CD14-positive monocyte (primary cell): ENCODE results near the gene TEKTIP1. TPM values are rescaled to one million over a fixed set of nuclear protein-coding genes. Genes with fewer than 3 reads are reported as not detected.
"Not testable (repeated sequence)": the region's sequence is repeated elsewhere in the genome, so short reads cannot be mapped to it uniquely, and the experiment has no call there.

Source experiments
- DNase-seq, 3 donors: peaks; one replicate each; pipeline ENCODE4 v3.0.0-alpha.2; 2011 to 2022
- H2AFZ ChIP-seq: 2 replicates; pipeline ENCODE4 v1.6.0; 2012; ENCODE audit warnings: mild to moderate bottlenecking, low read depth, low read length, inconsistent platforms; ENCODE audit not compliant: insufficient read depth, poor library complexity, severe bottlenecking
- H3K27ac ChIP-seq, 2 donors: 1 replicate in 1 of 2; 2 replicates in 1 of 2; pipeline ENCODE4 v1.5.1; 2012 to 2013; ENCODE audit warnings: low read length in 2 of 2, control low read depth in 1 of 2, inconsistent platforms in 1 of 2, low read depth in 1 of 2, mild to moderate bottlenecking in 1 of 2
- H3K27me3 ChIP-seq, 2 donors: one replicate each; pipeline versions ENCODE4 v1.6.0 to v1.6.1; 2011 to 2013; ENCODE audit warnings: low read length in 2 of 2; ENCODE audit not compliant: control insufficient read depth in 2 of 2, insufficient read depth in 2 of 2
- H3K36me3 ChIP-seq, 2 donors: replicated peaks in 1 of 2; 1 replicate in 1 of 2; 2 replicates in 1 of 2; pipeline versions ENCODE4 v1.5.1 to v1.6.1; 2012 to 2013; ENCODE audit warnings: low read length in 2 of 2, control low read depth in 1 of 2, inconsistent platforms in 1 of 2, mild to moderate bottlenecking in 1 of 2; ENCODE audit not compliant: insufficient read depth in 2 of 2, control insufficient read depth in 1 of 2
- H3K4me1 ChIP-seq, 2 donors: 1 replicate in 1 of 2; 2 replicates in 1 of 2; pipeline versions ENCODE4 v1.5.1 to v1.6.1; 2012 to 2013; ENCODE audit warnings: low read length in 2 of 2, control low read depth in 1 of 2, inconsistent platforms in 1 of 2, mild to moderate bottlenecking in 1 of 2, moderate library complexity in 1 of 2; ENCODE audit not compliant: insufficient read depth in 2 of 2, control insufficient read depth in 1 of 2
- H3K4me2 ChIP-seq: replicated peaks from 2 replicates; pipeline ENCODE3; 2012; ENCODE audit warnings: low read length, moderate library complexity, mild to moderate bottlenecking; ENCODE audit not compliant: poor library complexity, severe bottlenecking; ENCODE audit errors: extremely low read depth
- H3K4me3 ChIP-seq, 3 experiments: fragments of 200-600 bp in 1 of 3; sonication (generic) in 1 of 3; replicated peaks in 1 of 3; 1 replicate in 2 of 3; 2 replicates in 1 of 3; pipeline ENCODE4 v1.5.1; 2011 to 2013; ENCODE audit warnings: low read length in 3 of 3, mild to moderate bottlenecking in 3 of 3, control low read depth in 2 of 3, low read depth in 2 of 3, inconsistent platforms in 1 of 3, moderate library complexity in 1 of 3
- H3K79me2 ChIP-seq: 2 replicates; pipeline ENCODE4 v1.6.0; 2012; ENCODE audit warnings: mild to moderate bottlenecking, control low read depth, inconsistent platforms, low read length, moderate library complexity; ENCODE audit not compliant: insufficient read depth
- H3K9ac ChIP-seq: 2 replicates; pipeline ENCODE4 v1.6.0; 2017; ENCODE audit warnings: low read length, mild to moderate bottlenecking; ENCODE audit not compliant: insufficient read depth, poor library complexity, severe bottlenecking
- H3K9me3 ChIP-seq, 2 donors: replicated peaks in 1 of 2; 1 replicate in 1 of 2; 2 replicates in 1 of 2; pipeline versions ENCODE4 v1.5.1 to v1.6.1; 2012 to 2013; ENCODE audit warnings: low read length in 2 of 2, control low read depth in 1 of 2; ENCODE audit not compliant: control insufficient read depth in 1 of 2, insufficient read depth in 1 of 2
- H4K20me1 ChIP-seq: 2 replicates; pipeline ENCODE4 v1.6.0; 2012; ENCODE audit warnings: mild to moderate bottlenecking, low read length, control low read depth, moderate library complexity; ENCODE audit not compliant: insufficient read depth
- H3K27ac Mint-ChIP-seq, 7 donors: one replicate each; pipeline ENCODE4 v1.8.0; 2020; ENCODE audit warnings: mild to moderate bottlenecking in 7 of 7, mixed read lengths in 7 of 7, moderate library complexity in 6 of 7, inconsistent platforms in 2 of 7
- H3K27me3 Mint-ChIP-seq, 3 donors: one replicate each; pipeline ENCODE4 v1.8.0; 2021 to 2022; ENCODE audit warnings: low read depth in 3 of 3, mild to moderate bottlenecking in 3 of 3, mixed read lengths in 3 of 3, moderate library complexity in 3 of 3, inconsistent platforms in 1 of 3
- H3K36me3 Mint-ChIP-seq, 2 donors: one replicate each; pipeline ENCODE4 v1.8.0; 2020; ENCODE audit warnings: mixed read lengths in 2 of 2, inconsistent platforms in 1 of 2, mild to moderate bottlenecking in 1 of 2
- H3K4me1 Mint-ChIP-seq: one replicate; pipeline ENCODE4 v1.8.0; 2020; ENCODE audit warnings: mild to moderate bottlenecking, mixed read lengths
- H3K4me3 Mint-ChIP-seq, 2 donors: one replicate each; pipeline ENCODE4 v1.8.0; 2020; ENCODE audit warnings: mild to moderate bottlenecking in 2 of 2, mixed read lengths in 2 of 2, moderate library complexity in 1 of 2
- H3K9me3 Mint-ChIP-seq, 7 donors: one replicate each; pipeline ENCODE4 v1.8.0; 2020 to 2022; ENCODE audit warnings: mixed read lengths in 7 of 7, mild to moderate bottlenecking in 6 of 7, moderate library complexity in 6 of 7, inconsistent platforms in 2 of 7
- WGBS: methylation state at CpG from one replicate; pipeline ENCODE4 v1.1.5; 2013; ENCODE audit warnings: missing lambda C conversion rate; ENCODE audit not compliant: insufficient coverage; 5-methylcytosine and 5-hydroxymethylcytosine counted together
- intact Hi-C, 2 donors: fragments of 100-400 bp; cut with micrococcal nuclease; formaldehyde crosslinking; loops; one replicate each; pipeline versions ENCODE4 v1.15.0 to v1.15.1; 2023
- polyA plus RNA-seq, 3 donors: library from polyadenylated mRNA; depleted of rRNA in 1 of 3; unstranded in 2 of 3; stranded (reverse) in 1 of 3; fragments of 300-500 nt in 2 of 3; fragments of >200 nt in 1 of 3; fragmentation: Illumina TruSeq in 2 of 3; gene quantifications; 1 replicate in 2 of 3; 2 replicates in 1 of 3; pipeline ENCODE4 v1.2.3, GENCODE V29; 2012 to 2021
- TF ChIP-seq, protein P1 (sequence below): fragments of 200-600 bp; IDR thresholded peaks from one replicate; pipeline ENCODE4 v1.8.0; 2022; ENCODE audit warnings: antibody characterized with exemption, mild to moderate bottlenecking

TEKTIP1 gene
- polyA plus RNA-seq, 3 donors: 1.8 TPM; not detected in 2

DNA sequence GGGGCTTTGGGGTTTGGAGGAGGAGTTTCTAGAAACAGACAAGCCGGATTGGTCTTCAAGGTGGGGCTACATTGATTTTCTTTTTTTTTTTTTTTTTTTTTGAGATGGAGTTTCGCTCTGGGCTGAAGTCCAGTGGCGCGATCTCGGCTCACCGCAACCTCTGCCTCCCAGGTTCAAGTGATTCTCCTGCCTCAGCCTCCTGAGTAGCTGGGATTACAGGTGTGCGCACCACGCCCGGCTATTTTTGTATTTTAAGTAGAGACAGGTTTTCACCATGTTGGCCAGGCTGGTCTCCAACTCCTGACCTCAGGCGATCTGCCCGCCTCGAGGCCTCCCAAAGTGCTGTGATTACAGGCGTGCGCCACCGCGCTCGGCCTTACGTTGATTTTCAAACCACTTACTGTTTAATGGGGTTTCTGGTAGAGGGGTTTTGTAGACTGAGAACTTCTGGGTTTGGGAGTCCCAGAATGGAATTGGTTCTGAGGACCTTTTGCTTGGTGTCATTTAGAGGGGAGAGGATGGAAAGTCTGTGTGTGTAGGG lies 30.8 kb upstream of the TEKTIP1 start:
- not testable (repeated sequence) for H3K27me3 ChIP-seq, H3K9me3 ChIP-seq, H3K4me2 ChIP-seq, H2AFZ ChIP-seq, DNase-seq, H3K9ac ChIP-seq, H3K27me3 Mint-ChIP-seq, H3K9me3 Mint-ChIP-seq, H3K4me3 ChIP-seq, H3K4me3 Mint-ChIP-seq
- intact Hi-C loops: loop anchor here (5.0 to 10.0 kb wide), 4 partner anchors 44 to 73 kb away; partner anchors contain the start of genes HMG20B (in 1 of the 2) and MFSD12 (in 1 of the 2)
- Histone ChIP-seq H3K36me3 (peaks cover 30 to 32% of the 10 kb centered on the region in 2 donors), H3K4me1 (peaks cover 19 to 23% of the 10 kb centered on the region in 2 donors), H3K27ac (peak overlapping the region in 1 of 2 donors; percentile 26), H4K20me1 (peaks cover 49% of the 10 kb centered on the region), H3K79me2 (peaks cover 70% of the 10 kb centered on the region)
- peaks cover 42% of the 10 kb centered on the region for H3K4me1 Mint-ChIP-seq
- H3K36me3 Mint-ChIP-seq: peaks cover 22 to 36% of the 10 kb centered on the region in 2 donors
- 97% methylated on average over 8 of the region's 18 CpGs for WGBS
- H3K27ac Mint-ChIP-seq: peak overlapping the region in 4 of 7 donors; percentile 19 to 60 (median 48)

DNA sequence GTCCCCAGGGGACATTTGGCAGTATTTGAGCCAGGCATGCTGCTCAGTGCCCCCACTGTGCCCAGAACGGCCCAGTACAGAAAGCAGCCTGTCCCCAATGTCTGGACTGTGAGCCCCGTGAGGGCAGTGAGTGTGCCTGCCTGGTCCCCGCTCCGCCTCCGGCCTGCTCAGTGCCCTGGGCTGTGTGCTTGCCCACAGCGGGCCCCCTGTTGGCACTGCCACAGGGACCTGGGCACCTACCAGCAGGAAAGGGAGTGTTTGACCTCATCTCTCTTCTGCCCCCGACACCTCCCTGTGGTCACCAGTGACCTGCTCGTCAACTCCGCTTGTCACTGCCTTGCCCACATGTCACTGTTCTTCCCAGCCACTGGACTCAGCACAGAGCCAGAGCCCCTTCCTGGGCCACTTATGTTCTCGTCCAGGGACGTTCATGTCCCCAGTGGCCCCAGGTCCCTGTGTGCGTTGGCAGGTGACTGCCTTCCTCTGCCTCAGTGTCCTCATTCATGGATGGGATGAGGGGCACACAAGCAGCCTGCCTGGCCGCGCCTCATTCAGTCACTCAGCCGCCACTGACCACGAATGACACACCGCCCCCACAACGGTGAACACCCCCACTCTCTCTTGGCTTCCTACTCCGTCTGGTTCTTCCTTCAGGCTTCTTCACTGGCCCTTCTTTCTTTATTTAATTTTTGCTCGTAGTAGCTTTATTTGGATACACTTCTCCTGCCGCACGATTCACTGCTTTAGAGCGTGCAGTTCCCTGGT lies 30.0 kb upstream of the TEKTIP1 start:
- Histone ChIP-seq H3K4me2 (no peak overlapping the region), H3K36me3 (peaks cover 32 to 34% of the 10 kb centered on the region in 2 donors), H3K27ac (peak overlapping the region in 1 of 2 donors; percentile 26), H3K27me3 (no peaks in the 10 kb centered on the region), H3K9me3 (no peaks in the 10 kb centered on the region), H3K9ac (no peak overlapping the region), H3K79me2 (peaks cover 78% of the 10 kb centered on the region), H3K4me3 (no peak overlapping the region), H3K4me1 (peaks cover 19 to 23% of the 10 kb centered on the region in 2 donors), H2AFZ (no peak overlapping the region), H4K20me1 (peaks cover 56% of the 10 kb centered on the region)
- peaks cover 22 to 36% of the 10 kb centered on the region in 2 donors for H3K36me3 Mint-ChIP-seq
- peaks cover 42% of the 10 kb centered on the region for H3K4me1 Mint-ChIP-seq
- peaks cover 0 to 3% (median 2%) of the 10 kb centered on the region in 3 donors for H3K27me3 Mint-ChIP-seq
- no peak overlapping the region for H3K4me3 Mint-ChIP-seq
- 87% methylated on average over 21 of the region's 23 CpGs for WGBS
- no peak for DNase-seq
- peak overlapping the region in 4 of 7 donors; percentile 19 to 60 (median 48) for H3K27ac Mint-ChIP-seq
- TF ChIP-seq, protein P1, sequence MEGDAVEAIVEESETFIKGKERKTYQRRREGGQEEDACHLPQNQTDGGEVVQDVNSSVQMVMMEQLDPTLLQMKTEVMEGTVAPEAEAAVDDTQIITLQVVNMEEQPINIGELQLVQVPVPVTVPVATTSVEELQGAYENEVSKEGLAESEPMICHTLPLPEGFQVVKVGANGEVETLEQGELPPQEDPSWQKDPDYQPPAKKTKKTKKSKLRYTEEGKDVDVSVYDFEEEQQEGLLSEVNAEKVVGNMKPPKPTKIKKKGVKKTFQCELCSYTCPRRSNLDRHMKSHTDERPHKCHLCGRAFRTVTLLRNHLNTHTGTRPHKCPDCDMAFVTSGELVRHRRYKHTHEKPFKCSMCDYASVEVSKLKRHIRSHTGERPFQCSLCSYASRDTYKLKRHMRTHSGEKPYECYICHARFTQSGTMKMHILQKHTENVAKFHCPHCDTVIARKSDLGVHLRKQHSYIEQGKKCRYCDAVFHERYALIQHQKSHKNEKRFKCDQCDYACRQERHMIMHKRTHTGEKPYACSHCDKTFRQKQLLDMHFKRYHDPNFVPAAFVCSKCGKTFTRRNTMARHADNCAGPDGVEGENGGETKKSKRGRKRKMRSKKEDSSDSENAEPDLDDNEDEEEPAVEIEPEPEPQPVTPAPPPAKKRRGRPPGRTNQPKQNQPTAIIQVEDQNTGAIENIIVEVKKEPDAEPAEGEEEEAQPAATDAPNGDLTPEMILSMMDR: no peak
- intact Hi-C loops: loop anchor here (5.0 to 10.0 kb wide), 4 partner anchors 43 to 74 kb away; partner anchors contain the start of genes HMG20B (in 1 of the 2) and MFSD12 (in 1 of the 2)
- H3K9me3 Mint-ChIP-seq: peaks cover 0 to 3% (median 0%) of the 10 kb centered on the region in 7 donors
